Measurements from ENCODE around the gene SPTLC2. TPM values are rescaled to one million over a fixed set of nuclear protein-coding genes. Genes with fewer than 3 reads are reported as not detected.

Gene SPTLC2
- total RNA-seq, 3 donors from 2014 or later (not counting 1 experiment from before 2014, with no cell fraction given) = 35.2 to 58.6 (median 50.4) TPM

DNA sequence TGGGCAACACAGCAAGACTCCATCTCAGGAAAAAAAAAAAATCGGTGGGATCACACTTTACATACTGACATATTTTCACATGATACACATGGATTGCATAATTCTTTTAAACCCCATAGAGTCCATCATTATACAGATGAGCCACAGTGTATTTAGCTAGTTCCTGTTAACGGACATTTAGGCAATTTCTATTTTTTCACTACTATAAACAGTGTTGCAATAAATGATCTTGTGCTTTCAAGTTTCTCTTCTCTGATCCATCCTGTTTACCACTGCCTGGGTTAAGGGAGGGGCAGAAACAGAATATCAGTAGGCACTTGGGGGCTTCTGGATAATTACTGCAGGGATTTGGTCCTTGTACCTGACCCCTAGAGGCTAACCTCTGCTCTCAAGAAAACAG lies 43.4 kb upstream of the SPTLC2 start:
- peaks cover 0 to 4% of the 10 kb centered on the region in 2 donors for H3K4me1 Mint-ChIP-seq
- Histone ChIP-seq H3K4me3 (ENCODE audit: low read length) (no peak overlapping the region), H3K4me1 (ENCODE audit: control insufficient read depth, insufficient read depth, low read length) (no peaks in the 10 kb centered on the region), H3K36me3 (ENCODE audit: control insufficient read depth, insufficient read depth, low read length) (no peaks in the 10 kb centered on the region), H3K27ac (ENCODE audit: low read length) (no peak overlapping the region), H3K27me3 (ENCODE audit: control insufficient read depth, insufficient read depth, low read length) (no peaks in the 10 kb centered on the region), H3K9me3 (ENCODE audit: control insufficient read depth, insufficient read depth, low read length) (no peaks in the 10 kb centered on the region)
- DNase-seq (no peak), ATAC-seq (no peak)
- intact Hi-C loops (cut with micrococcal nuclease) = no loop called here
- TF ChIP-seq, protein P1, sequence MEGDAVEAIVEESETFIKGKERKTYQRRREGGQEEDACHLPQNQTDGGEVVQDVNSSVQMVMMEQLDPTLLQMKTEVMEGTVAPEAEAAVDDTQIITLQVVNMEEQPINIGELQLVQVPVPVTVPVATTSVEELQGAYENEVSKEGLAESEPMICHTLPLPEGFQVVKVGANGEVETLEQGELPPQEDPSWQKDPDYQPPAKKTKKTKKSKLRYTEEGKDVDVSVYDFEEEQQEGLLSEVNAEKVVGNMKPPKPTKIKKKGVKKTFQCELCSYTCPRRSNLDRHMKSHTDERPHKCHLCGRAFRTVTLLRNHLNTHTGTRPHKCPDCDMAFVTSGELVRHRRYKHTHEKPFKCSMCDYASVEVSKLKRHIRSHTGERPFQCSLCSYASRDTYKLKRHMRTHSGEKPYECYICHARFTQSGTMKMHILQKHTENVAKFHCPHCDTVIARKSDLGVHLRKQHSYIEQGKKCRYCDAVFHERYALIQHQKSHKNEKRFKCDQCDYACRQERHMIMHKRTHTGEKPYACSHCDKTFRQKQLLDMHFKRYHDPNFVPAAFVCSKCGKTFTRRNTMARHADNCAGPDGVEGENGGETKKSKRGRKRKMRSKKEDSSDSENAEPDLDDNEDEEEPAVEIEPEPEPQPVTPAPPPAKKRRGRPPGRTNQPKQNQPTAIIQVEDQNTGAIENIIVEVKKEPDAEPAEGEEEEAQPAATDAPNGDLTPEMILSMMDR (IDR thresholded peaks at IDR 0.05) = no peak
- H3K36me3 Mint-ChIP-seq = no peaks in the 10 kb centered on the region
- H3K9me3 Mint-ChIP-seq = no peaks in the 10 kb centered on the region
- H3K27me3 Mint-ChIP-seq (ENCODE audit: low read depth in 2 of 2) = no peaks in the 10 kb centered on the region
- no peak overlapping the region for H3K4me3 Mint-ChIP-seq
- H3K27ac Mint-ChIP-seq = no peak overlapping the region
- 77% methylated on average over 1 of the region's 2 CpGs for WGBS (ENCODE audit: insufficient coverage)

DNA sequence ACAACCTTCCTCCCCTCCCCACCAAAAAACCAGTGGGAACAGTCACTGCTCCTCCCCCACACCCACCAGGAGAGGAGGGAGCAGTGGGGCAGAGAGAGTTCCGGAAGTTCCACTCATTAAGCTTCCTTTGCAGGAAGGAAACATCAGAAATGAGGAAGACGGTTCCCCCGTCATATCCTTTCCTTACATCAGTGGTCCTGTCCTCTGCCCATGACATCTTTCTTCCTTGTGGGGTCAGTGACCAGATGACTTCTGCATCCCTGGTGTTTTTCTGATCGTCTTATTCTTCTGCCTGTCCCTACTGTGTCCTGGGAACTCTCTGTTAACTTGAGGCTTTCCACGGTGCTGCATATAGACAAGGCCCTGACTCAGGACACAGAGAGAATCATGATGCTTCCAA lies 40.8 kb upstream of the SPTLC2 start:
- Mint-ChIP-seq H3K27me3 (ENCODE audit: low read depth in 2 of 2) (no peaks in the 10 kb centered on the region), H3K27ac (no peak overlapping the region), H3K4me1 (peaks cover 0 to 4% of the 10 kb centered on the region in 2 donors), H3K9me3 (no peaks in the 10 kb centered on the region), H3K4me3 (no peak overlapping the region), H3K36me3 (no peaks in the 10 kb centered on the region)
- Histone ChIP-seq H3K9me3 (ENCODE audit: control insufficient read depth, insufficient read depth, low read length) (no peaks in the 10 kb centered on the region), H3K27ac (ENCODE audit: low read length) (no peak overlapping the region), H3K27me3 (ENCODE audit: control insufficient read depth, insufficient read depth, low read length) (no peaks in the 10 kb centered on the region), H3K4me3 (ENCODE audit: low read length) (no peak overlapping the region), H3K36me3 (ENCODE audit: control insufficient read depth, insufficient read depth, low read length) (no peaks in the 10 kb centered on the region), H3K4me1 (ENCODE audit: control insufficient read depth, insufficient read depth, low read length) (no peaks in the 10 kb centered on the region)
- no peak for DNase-seq
- ATAC-seq = no peak
- intact Hi-C loops (cut with micrococcal nuclease) = no loop called here
- WGBS (ENCODE audit: insufficient coverage) = 70% methylated on average over 5 of the region's 5 CpGs
- TF ChIP-seq, protein P1 (IDR thresholded peaks at IDR 0.05) = no peak

DNA sequence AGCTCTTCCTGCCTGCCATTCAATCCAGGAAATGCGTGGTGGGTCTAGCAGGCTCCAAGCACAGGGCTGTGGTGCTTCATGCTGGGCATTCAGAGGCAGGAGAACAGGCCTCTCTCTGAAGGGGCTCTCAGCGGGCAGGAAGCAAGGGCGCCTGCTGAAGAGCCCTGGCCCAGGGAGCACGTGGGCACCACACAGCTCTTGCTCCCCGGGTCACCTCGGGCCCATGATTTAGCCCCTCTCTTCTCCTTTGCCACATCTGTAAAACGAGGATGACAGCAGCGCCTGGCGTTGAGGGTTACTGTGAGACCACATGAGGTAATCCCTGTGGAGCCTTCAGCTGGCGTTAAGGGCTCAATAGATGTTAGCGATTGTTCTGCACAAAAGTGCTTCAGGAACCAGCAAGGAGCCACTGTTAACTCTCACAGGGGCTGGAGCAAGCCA lies 37.6 kb upstream of the SPTLC2 start:
- H3K27ac Mint-ChIP-seq = no peak overlapping the region
- no peaks in the 10 kb centered on the region for H3K36me3 Mint-ChIP-seq

DNA sequence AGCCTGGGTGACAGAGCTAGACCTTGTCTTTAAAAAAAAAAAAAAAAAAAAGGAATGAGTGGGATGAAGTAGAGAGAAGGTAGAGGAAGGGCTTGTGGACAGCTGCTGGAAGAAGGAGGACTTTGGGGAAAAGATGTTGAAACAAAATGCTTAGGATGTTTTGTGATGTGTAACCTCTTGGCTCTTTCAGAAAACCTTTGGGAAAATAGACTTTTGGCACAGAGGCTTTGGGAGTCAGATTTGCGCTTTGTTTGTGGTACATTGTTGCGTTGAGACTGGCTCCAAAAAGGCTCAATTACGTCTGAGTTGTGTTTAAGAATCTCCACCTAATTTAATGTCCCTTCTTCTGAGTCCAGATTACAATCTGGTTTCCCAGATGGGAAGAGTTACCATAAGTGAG lies 32.9 kb upstream of the SPTLC2 start:
- ATAC-seq = no peak
- Histone ChIP-seq H3K4me3 (ENCODE audit: low read length) (no peak overlapping the region), H3K9me3 (ENCODE audit: control insufficient read depth, insufficient read depth, low read length) (no peaks in the 10 kb centered on the region), H3K4me1 (ENCODE audit: control insufficient read depth, insufficient read depth, low read length) (no peaks in the 10 kb centered on the region), H3K27me3 (ENCODE audit: control insufficient read depth, insufficient read depth, low read length) (no peaks in the 10 kb centered on the region), H3K36me3 (ENCODE audit: control insufficient read depth, insufficient read depth, low read length) (no peaks in the 10 kb centered on the region), H3K27ac (ENCODE audit: low read length) (no peak overlapping the region)
- Mint-ChIP-seq H3K4me3 (no peak overlapping the region), H3K4me1 (peaks cover 0 to 4% of the 10 kb centered on the region in 2 donors), H3K9me3 (no peaks in the 10 kb centered on the region), H3K36me3 (no peaks in the 10 kb centered on the region), H3K27me3 (ENCODE audit: low read depth in 2 of 2) (peaks cover 0 to 6% of the 10 kb centered on the region in 2 donors), H3K27ac (no peak overlapping the region)
- TF ChIP-seq, protein P1 (IDR thresholded peaks at IDR 0.05) = no peak
- intact Hi-C loops (cut with micrococcal nuclease) = no loop called here
- DNase-seq = no peak
- 100% methylated on average over 3 of the region's 3 CpGs for WGBS (ENCODE audit: insufficient coverage)

More for the DNA sequence above, 37.6 kb upstream of the SPTLC2 start:
- DNase-seq = no peak
- intact Hi-C loops (cut with micrococcal nuclease) = no loop called here
- WGBS (ENCODE audit: insufficient coverage) = 56% methylated on average over 11 of the region's 11 CpGs
- peaks cover 0 to 8% of the 10 kb centered on the region in 2 donors for H3K4me1 Mint-ChIP-seq
- no peak for ATAC-seq
- H3K36me3 ChIP-seq (ENCODE audit: control insufficient read depth, insufficient read depth, low read length) = no peaks in the 10 kb centered on the region
- H3K4me1 ChIP-seq (ENCODE audit: control insufficient read depth, insufficient read depth, low read length) = no peaks in the 10 kb centered on the region
- H3K27ac ChIP-seq (ENCODE audit: low read length) = no peak overlapping the region
- no peaks in the 10 kb centered on the region for H3K27me3 ChIP-seq (ENCODE audit: control insufficient read depth, insufficient read depth, low read length)
- no peak overlapping the region for H3K4me3 Mint-ChIP-seq
- no peaks in the 10 kb centered on the region for H3K27me3 Mint-ChIP-seq (ENCODE audit: low read depth in 2 of 2)
- H3K9me3 Mint-ChIP-seq = no peaks in the 10 kb centered on the region
- H3K9me3 ChIP-seq (ENCODE audit: control insufficient read depth, insufficient read depth, low read length) = no peaks in the 10 kb centered on the region
- TF ChIP-seq, protein P1 (IDR thresholded peaks at IDR 0.05) = no peak
- H3K4me3 ChIP-seq (ENCODE audit: low read length) = no peak overlapping the region
